RPMI7951 (cell line): ENCODE data around the gene MGMT. TPM values are rescaled to one million over a fixed set of nuclear protein-coding genes. Genes with fewer than 3 reads are reported as not detected.

ENCODE experiments used
- DNase-seq: peaks from one replicate; pipeline ENCODE4 v3.0.0-alpha.2; 2012; ENCODE audit warnings: low read depth
- total RNA-seq: library from RNA; depleted of rRNA; stranded (reverse); fragments of >200 nt; shearing (Covaris generic); gene quantifications from 2 replicates; pipeline ENCODE4 v1.2.3, GENCODE V29; 2014

MGMT gene
- total RNA-seq, 1 experiment from 2014 or later, result 6.2 TPM

GRCh38 chr10:129796710-129797420, 329.8 kb downstream of the MGMT start:
- DNase-seq, result no peak

- no peak for DNase-seq
Observed at GRCh38 chr10:129799942-129800341, 332.9 kb downstream of the MGMT start.

- DNase-seq, result no peak
Observed at GRCh38 chr10:129800796-129801340, 333.8 kb downstream of the MGMT start.

- DNase-seq, result no peak
Observed at GRCh38 chr10:129807211-129807610, 340.2 kb downstream of the MGMT start.

- no peak for DNase-seq
Observed at GRCh38 chr10:129808092-129808983, 341.3 kb downstream of the MGMT start.

- no peak for DNase-seq
Observed at GRCh38 chr10:129809431-129809830, 342.4 kb downstream of the MGMT start.

- DNase-seq, result no peak
Observed at GRCh38 chr10:129809841-129810240, 342.8 kb downstream of the MGMT start.

- DNase-seq, result no peak
Observed at GRCh38 chr10:129811208-129811607, 344.2 kb downstream of the MGMT start.

- DNase-seq, result no peak
Observed at GRCh38 chr10:129812398-129812797, 345.4 kb downstream of the MGMT start.

- DNase-seq, result no peak
Observed at GRCh38 chr10:129814681-129815646, 347.9 kb downstream of the MGMT start.

- no peak for DNase-seq
Observed at GRCh38 chr10:129815898-129816655, 349.0 kb downstream of the MGMT start.

- no peak for DNase-seq
Observed at GRCh38 chr10:129816656-129817045, 349.6 kb downstream of the MGMT start.
